ENCODE data around the gene SCG2.

- no peak for TF ChIP-seq ZNF274 (IDR thresholded peaks at IDR 0.05; ENCODE audit: low read depth, low read length)
- no peak for TF ChIP-seq SUZ12 (IDR thresholded peaks at IDR 0.05; ENCODE audit: extremely low read depth, insufficient read depth, insufficient read length)
Observed at GRCh38 chr2:223606946-223607345, 4.8 kb upstream of the SCG2 start.

Data from NT2/D1 (cell line).